HUDEP-2 (cell line): ENCODE measurements around the gene XIRP1.

Experiments
- DNase-seq, 76 experiments: peaks; one replicate each; lab custom pipeline; 2025; ENCODE audit not compliant: unreplicated experiment in 76 of 76; lab: John Stamatoyannopoulos, UW

The XIRP1 gene

GRCh38 chr3:39209329-39209970 is 17.1 kb upstream of the XIRP1 start:
- DNase-seq, result no peak

- DNase-seq, result peak in 27 of 76 experiments; percentile 2 to 51 (median 19)
Observed at GRCh38 chr3:39208463-39209055, 16.2 kb upstream of the XIRP1 start.

GRCh38 chr3:39207361-39208186 is 15.2 kb upstream of the XIRP1 start:
- DNase-seq, result no peak

- no peak for DNase-seq
Observed at GRCh38 chr3:39205919-39206516, 13.6 kb upstream of the XIRP1 start.

- DNase-seq, result no peak
Observed at GRCh38 chr3:39205131-39205530, 12.7 kb upstream of the XIRP1 start.

- no peak for DNase-seq
Observed at GRCh38 chr3:39203860-39204259, 11.5 kb upstream of the XIRP1 start.

GRCh38 chr3:39203402-39203801 is 11.0 kb upstream of the XIRP1 start:
- DNase-seq, result no peak

GRCh38 chr3:39202094-39202493 is 9.7 kb upstream of the XIRP1 start:
- peak in 35 of 76 experiments; percentile 4 to 66 (median 28) for DNase-seq

- DNase-seq, result no peak
Observed at GRCh38 chr3:39196671-39197356, 4.4 kb upstream of the XIRP1 start.

- no peak for DNase-seq
Observed at GRCh38 chr3:39196034-39196433, 3.6 kb upstream of the XIRP1 start.

- DNase-seq, result no peak
Observed at GRCh38 chr3:39193391-39193790, 996 bp upstream of the XIRP1 start.

GRCh38 chr3:39191773-39192172 is 622 bp downstream of the XIRP1 start:
- no peak for DNase-seq

- no peak for DNase-seq
Observed at GRCh38 chr3:39191111-39191510, 1.3 kb downstream of the XIRP1 start.

GRCh38 chr3:39190281-39191025 is 1.9 kb downstream of the XIRP1 start:
- no peak for DNase-seq

GRCh38 chr3:39189959-39190269 is 2.5 kb downstream of the XIRP1 start:
- peak in 55 of 76 experiments; percentile 3 to 73 (median 29) for DNase-seq

GRCh38 chr3:39189150-39189958 is 3.0 kb downstream of the XIRP1 start:
- no peak for DNase-seq

- no peak for DNase-seq
Observed at GRCh38 chr3:39188271-39189149, 3.9 kb downstream of the XIRP1 start.

GRCh38 chr3:39187372-39188155 is 4.8 kb downstream of the XIRP1 start:
- DNase-seq, result no peak
